DND-41 (cell line): ENCODE data around the gene RBM6.
A peak's percentile ranks its signal among the peaks of the same experiment; 100 is the strongest.
"Not testable (repeated sequence)": the region's sequence is repeated elsewhere in the genome, so short reads cannot be mapped to it uniquely, and the experiment has no call there.

ENCODE experiments used
- ATAC-seq: fragments of 200-7000 bp; cut with Tn5 transposase; 3 replicates; pipeline ENCODE4 v1.9.1; 2021; ENCODE audit warnings: low read depth; ENCODE audit not compliant: insufficient read depth
- DNase-seq: peaks from one replicate; pipeline ENCODE4 v3.0.0-alpha.2; 2020
- H2AFZ ChIP-seq: 2 replicates; pipeline ENCODE4 v1.6.0; 2012; ENCODE audit warnings: low read depth, low read length
- H3K27ac ChIP-seq: 2 replicates; pipeline ENCODE4 v1.5.1; 2012; ENCODE audit warnings: low read length, inconsistent platforms
- H3K27me3 ChIP-seq: fragments of 200-600 bp; sonication (generic); 2 replicates; pipeline ENCODE4 v1.6.0; 2012; ENCODE audit warnings: low read length, mild to moderate bottlenecking, inconsistent platforms; ENCODE audit not compliant: insufficient read depth, poor library complexity
- H3K36me3 ChIP-seq: 2 replicates; pipeline ENCODE4 v1.5.1; 2012; ENCODE audit warnings: low read length, inconsistent platforms; ENCODE audit not compliant: insufficient read depth
- H3K4me1 ChIP-seq: 2 replicates; pipeline ENCODE4 v1.5.1; 2012; ENCODE audit warnings: mild to moderate bottlenecking, low read length; ENCODE audit not compliant: insufficient read depth
- H3K4me2 ChIP-seq: 2 replicates; pipeline ENCODE4 v1.6.0; 2012; ENCODE audit warnings: mild to moderate bottlenecking, moderate library complexity, low read length, inconsistent platforms; ENCODE audit not compliant: insufficient read depth
- H3K4me3 ChIP-seq, 2 experiments: fragments of 200-600 bp in 1 of 2; shearing (Covaris generic) in 1 of 2; 2 replicates each; pipeline ENCODE4 v1.5.1; 2012 to 2016; ENCODE audit warnings: inconsistent platforms in 2 of 2, low read length in 2 of 2, mild to moderate bottlenecking in 2 of 2, low read depth in 1 of 2, moderate library complexity in 1 of 2
- H3K79me2 ChIP-seq: 2 replicates; pipeline ENCODE4 v1.6.0; 2012; ENCODE audit warnings: low read length, inconsistent platforms; ENCODE audit not compliant: insufficient read depth
- H3K9ac ChIP-seq: 2 replicates; pipeline ENCODE4 v1.6.0; 2012; ENCODE audit warnings: low read depth, mild to moderate bottlenecking, inconsistent platforms, low read length, moderate library complexity
- H3K9me3 ChIP-seq: 2 replicates; pipeline ENCODE4 v1.5.1; 2012; ENCODE audit warnings: low read length, moderate library complexity, mild to moderate bottlenecking, inconsistent platforms; ENCODE audit not compliant: insufficient read depth, severe bottlenecking
- H4K20me1 ChIP-seq: 2 replicates; pipeline ENCODE4 v1.6.0; 2012; ENCODE audit warnings: low read length; ENCODE audit not compliant: insufficient read depth
- CTCF ChIP-seq: IDR thresholded peaks from 2 replicates; pipeline ENCODE4 v1.5.1; 2012; ENCODE audit warnings: borderline replicate concordance, low read length, moderate library complexity, mild to moderate bottlenecking; ENCODE audit not compliant: poor library complexity, severe bottlenecking; ENCODE audit errors: extremely low read depth
- EZH2 ChIP-seq: IDR thresholded peaks from 3 replicates; pipeline ENCODE4 v1.6.1; 2012; ENCODE audit warnings: borderline replicate concordance, low read depth, mild to moderate bottlenecking, moderate library complexity, low read length, inconsistent platforms; ENCODE audit not compliant: severe bottlenecking

RBM6 gene

GRCh38 chr3:49930922-49931321 lies 9.0 kb upstream of the RBM6 start:
- no peak overlapping the region for H3K9ac ChIP-seq
- no peak overlapping the region for H3K4me3 ChIP-seq
- no peak overlapping the region for H3K4me2 ChIP-seq
- H3K36me3 ChIP-seq, result no peaks in the 10 kb centered on the region; the same call in 1 of the 2 replicates
- H3K27me3 ChIP-seq, result no peaks in the 10 kb centered on the region
- no peaks in the 10 kb centered on the region for H3K9me3 ChIP-seq
- H2AFZ ChIP-seq, result 0 out of 2 replicates have a peak overlapping the region, but pooled peaks have one; percentile 95
- H4K20me1 ChIP-seq, result no peaks in the 10 kb centered on the region
- H3K79me2 ChIP-seq, result peaks cover 18% of the 10 kb centered on the region
- TF ChIP-seq EZH2, result no peak
- no peak for TF ChIP-seq CTCF
- peaks cover 24% of the 10 kb centered on the region for H3K4me1 ChIP-seq
- H3K27ac ChIP-seq, result no peak overlapping the region
- ATAC-seq (no peak), DNase-seq (no peak)

- not testable (repeated sequence) for H4K20me1 ChIP-seq, ATAC-seq
Observed at GRCh38 chr3:49932281-49932680, 7.7 kb upstream of the RBM6 start.

GRCh38 chr3:49937090-49937489 lies 2.9 kb upstream of the RBM6 start:
- peaks cover 10% of the 10 kb centered on the region for H4K20me1 ChIP-seq
- no peak overlapping the region for H2AFZ ChIP-seq
- H3K9me3 ChIP-seq, result no peaks in the 10 kb centered on the region
- no peaks in the 10 kb centered on the region; the same call in 1 of the 2 replicates for H3K36me3 ChIP-seq
- ATAC-seq, result no peak
- no peak overlapping the region for H3K27ac ChIP-seq
- peaks cover 24% of the 10 kb centered on the region for H3K4me1 ChIP-seq
- H3K27me3 ChIP-seq, result no peaks in the 10 kb centered on the region
- no peak overlapping the region for H3K9ac ChIP-seq
- H3K4me2 ChIP-seq, result no peak overlapping the region
- H3K79me2 ChIP-seq, result peaks cover 22% of the 10 kb centered on the region
- TF ChIP-seq CTCF (no peak), EZH2 (no peak)
- DNase-seq, result no peak
- no peak overlapping the region for H3K4me3 ChIP-seq

More at GRCh38 chr3:49932281-49932680, 7.7 kb upstream of the RBM6 start:
- H3K4me3 ChIP-seq, H2AFZ ChIP-seq, H3K9me3 ChIP-seq, H3K4me2 ChIP-seq, H3K27me3 ChIP-seq, H3K9ac ChIP-seq, H3K36me3 ChIP-seq, H3K27ac ChIP-seq, DNase-seq: not testable (repeated sequence)
- peaks cover 16% of the 10 kb centered on the region for H3K79me2 ChIP-seq
- H3K4me1 ChIP-seq, result peaks cover 24% of the 10 kb centered on the region

GRCh38 chr3:49940667-49941249 lies 808 bp downstream of the RBM6 start:
- H3K27me3 ChIP-seq, result no peaks in the 10 kb centered on the region
- ATAC-seq (no peak), DNase-seq (no peak)
- peak overlapping the region; percentile 78 for H3K4me2 ChIP-seq
- H3K4me3 ChIP-seq, result peak overlapping the region; percentile 96 to 97; a peak in 3 of 4 replicates
- H3K4me1 ChIP-seq, result peaks cover 30% of the 10 kb centered on the region
- H3K27ac ChIP-seq, result peak overlapping the region; percentile 86
- H4K20me1 ChIP-seq, result peaks cover 30% of the 10 kb centered on the region
- TF ChIP-seq EZH2 (no peak), CTCF (no peak)
- peaks cover 17% of the 10 kb centered on the region for H3K36me3 ChIP-seq
- peak overlapping the region; percentile 85 for H3K9ac ChIP-seq
- H2AFZ ChIP-seq, result peak overlapping the region; percentile 90
- peaks cover 58% of the 10 kb centered on the region for H3K79me2 ChIP-seq
- H3K9me3 ChIP-seq, result no peaks in the 10 kb centered on the region
